NCI-H1436 (cell line): Measurements from ENCODE around the gene FCN2.

ENCODE experiments used
- DNase-seq: peaks from one replicate; lab custom pipeline; 2025; lab: John Stamatoyannopoulos, UW

FCN2 gene

GRCh38 chr9:134888603-134889190 is 8.1 kb downstream of the FCN2 start:
- DNase-seq: no peak

GRCh38 chr9:134889386-134890154 is 9.0 kb downstream of the FCN2 start:
- DNase-seq: no peak

GRCh38 chr9:134890155-134890495 is 9.5 kb downstream of the FCN2 start:
- DNase-seq: no peak

- DNase-seq: no peak
These were observed 10.4 kb downstream of the FCN2 start for GRCh38 chr9:134891053-134891452.

GRCh38 chr9:134891713-134892112 is 11.1 kb downstream of the FCN2 start:
- no peak for DNase-seq

- no peak for DNase-seq
These were observed 11.6 kb downstream of the FCN2 start for GRCh38 chr9:134892221-134892620.

GRCh38 chr9:134892820-134893420 is 12.3 kb downstream of the FCN2 start:
- DNase-seq: no peak

GRCh38 chr9:134894136-134894860 is 13.7 kb downstream of the FCN2 start:
- no peak for DNase-seq

- no peak for DNase-seq
These were observed 14.5 kb downstream of the FCN2 start for GRCh38 chr9:134895097-134895496.

- no peak for DNase-seq
These were observed 14.9 kb downstream of the FCN2 start for GRCh38 chr9:134895567-134895907.

GRCh38 chr9:134895908-134896833 is 15.6 kb downstream of the FCN2 start:
- DNase-seq: no peak

GRCh38 chr9:134896834-134897583 is 16.4 kb downstream of the FCN2 start:
- no peak for DNase-seq

GRCh38 chr9:134897584-134898170 is 17.1 kb downstream of the FCN2 start:
- DNase-seq: no peak

GRCh38 chr9:134898319-134898718 is 17.7 kb downstream of the FCN2 start:
- DNase-seq: no peak

GRCh38 chr9:134899168-134899567 is 18.6 kb downstream of the FCN2 start:
- DNase-seq: no peak

GRCh38 chr9:134899818-134900217 is 19.2 kb downstream of the FCN2 start:
- DNase-seq: no peak

- no peak for DNase-seq
These were observed 22.3 kb downstream of the FCN2 start for GRCh38 chr9:134902936-134903335.

GRCh38 chr9:134908524-134909309 is 28.1 kb downstream of the FCN2 start:
- DNase-seq: no peak

- DNase-seq: no peak
These were observed 29.2 kb downstream of the FCN2 start for GRCh38 chr9:134909511-134910481.
